GM18499 (cell line): Measurements from ENCODE around the gene NPC1.

Experiments
- ATAC-seq: cut with Tn5 transposase; IDR thresholded peaks from one replicate; pipeline ENCODE4 v1.9.1; 2021; ENCODE audit warnings: moderate number of reproducible peaks; ENCODE audit not compliant: insufficient read depth, unreplicated experiment

Gene NPC1

GRCh38 chr18:23552505-23552904, 33.8 kb downstream of the NPC1 start:
- no peak for ATAC-seq

GRCh38 chr18:23551978-23552377, 34.3 kb downstream of the NPC1 start:
- no peak for ATAC-seq

- ATAC-seq, result no peak
Measured at GRCh38 chr18:23550898-23551297, 35.4 kb downstream of the NPC1 start.

GRCh38 chr18:23548719-23549118, 37.6 kb downstream of the NPC1 start:
- ATAC-seq, result no peak

- no peak for ATAC-seq
Measured at GRCh38 chr18:23548275-23548674, 38.0 kb downstream of the NPC1 start.

GRCh38 chr18:23547846-23548245, 38.5 kb downstream of the NPC1 start:
- no peak for ATAC-seq

- ATAC-seq, result no peak
Measured at GRCh38 chr18:23547306-23547705, 39.0 kb downstream of the NPC1 start.

GRCh38 chr18:23545247-23545789, 41.0 kb downstream of the NPC1 start:
- no peak for ATAC-seq

- ATAC-seq, result no peak
Measured at GRCh38 chr18:23542461-23542860, 43.8 kb downstream of the NPC1 start.

GRCh38 chr18:23541349-23542093, 44.8 kb downstream of the NPC1 start:
- no peak for ATAC-seq

GRCh38 chr18:23540867-23541266, 45.4 kb downstream of the NPC1 start:
- ATAC-seq, result peak; percentile 65

- ATAC-seq, result no peak
Measured at GRCh38 chr18:23539911-23540525, 46.3 kb downstream of the NPC1 start.

GRCh38 chr18:23539296-23539695, 47.0 kb downstream of the NPC1 start:
- ATAC-seq, result no peak

GRCh38 chr18:23538870-23539269, 47.4 kb downstream of the NPC1 start:
- no peak for ATAC-seq

- ATAC-seq, result no peak
Measured at GRCh38 chr18:23538001-23538400, 48.3 kb downstream of the NPC1 start.

- no peak for ATAC-seq
Measured at GRCh38 chr18:23537274-23537673, 49.0 kb downstream of the NPC1 start.

GRCh38 chr18:23536204-23536603, 50.1 kb downstream of the NPC1 start:
- ATAC-seq, result no peak

GRCh38 chr18:23534276-23534675, 52.0 kb downstream of the NPC1 start:
- ATAC-seq, result no peak

GRCh38 chr18:23532848-23533247, 53.5 kb downstream of the NPC1 start:
- ATAC-seq, result no peak

- no peak for ATAC-seq
Measured at GRCh38 chr18:23531912-23532311, 54.4 kb downstream of the NPC1 start.

- no peak for ATAC-seq
Measured at GRCh38 chr18:23530195-23530594, 56.1 kb downstream of the NPC1 start.

- ATAC-seq, result no peak
Measured at GRCh38 chr18:23529604-23530003, 56.7 kb downstream of the NPC1 start.
